Astrocyte (in vitro differentiated cells and primary cell): ENCODE results near the gene VIPR2. TPM values are rescaled to one million over a fixed set of nuclear protein-coding genes. Genes with fewer than 3 reads are reported as not detected.

Source experiments
- DNase-seq: peaks from one replicate; pipeline ENCODE4 v3.0.0-alpha.2; 2010; ENCODE audit warnings: low read depth
- FAIRE-seq: peaks from 2 replicates; lab custom pipeline; 2011; peaks lifted over from hg19 to GRCh38; lab: Jason Lieb, UNC
- H2AFZ ChIP-seq: 2 replicates; pipeline ENCODE4 v1.6.0; 2012; ENCODE audit warnings: low read depth, low read length, inconsistent platforms
- H3K27ac ChIP-seq: 2 replicates; pipeline ENCODE4 v1.5.1; 2011; ENCODE audit warnings: low read depth, low read length, inconsistent platforms
- H3K27me3 ChIP-seq: 2 replicates; pipeline ENCODE4 v1.6.0; 2011; ENCODE audit warnings: low read length, inconsistent platforms; ENCODE audit not compliant: insufficient read depth
- H3K36me3 ChIP-seq: 2 replicates; pipeline ENCODE4 v1.5.1; 2011; ENCODE audit warnings: low read length, inconsistent platforms; ENCODE audit not compliant: insufficient read depth
- H3K4me1 ChIP-seq: 2 replicates; pipeline ENCODE4 v1.5.1; 2011; ENCODE audit warnings: low read length, inconsistent platforms; ENCODE audit not compliant: insufficient read depth
- H3K4me2 ChIP-seq: 2 replicates; pipeline ENCODE4 v1.6.0; 2012; ENCODE audit warnings: low read length, inconsistent platforms
- H3K4me3 ChIP-seq: 2 replicates; pipeline ENCODE4 v1.5.1; 2011; ENCODE audit warnings: low read depth, mild to moderate bottlenecking, low read length, inconsistent platforms; ENCODE audit not compliant: insufficient read depth
- H3K79me2 ChIP-seq: 2 replicates; pipeline ENCODE4 v1.6.0; 2012; ENCODE audit warnings: mild to moderate bottlenecking, low read length, inconsistent platforms; ENCODE audit not compliant: insufficient read depth
- H3K9ac ChIP-seq: 2 replicates; pipeline ENCODE4 v1.6.0; 2012; ENCODE audit warnings: mild to moderate bottlenecking, low read length, inconsistent platforms
- H3K9me3 ChIP-seq: 2 replicates; pipeline ENCODE4 v1.5.1; 2012; ENCODE audit warnings: low read depth, mild to moderate bottlenecking, low read length, inconsistent platforms; ENCODE audit not compliant: insufficient read depth
- H4K20me1 ChIP-seq: 2 replicates; pipeline ENCODE4 v1.6.0; 2012; ENCODE audit warnings: low read length, inconsistent platforms; ENCODE audit not compliant: insufficient read depth
- H3K27ac Mint-ChIP-seq: one replicate; pipeline ENCODE4 v1.8.0; 2021; ENCODE audit warnings: mild to moderate bottlenecking, mixed read lengths; ENCODE audit not compliant: unreplicated experiment
- H3K27me3 Mint-ChIP-seq: one replicate; pipeline ENCODE4 v1.8.0; 2021; ENCODE audit warnings: low read depth, mixed read lengths; ENCODE audit not compliant: unreplicated experiment
- H3K36me3 Mint-ChIP-seq: one replicate; pipeline ENCODE4 v1.8.0; 2021; ENCODE audit warnings: low read depth, mixed read lengths; ENCODE audit not compliant: unreplicated experiment
- H3K4me1 Mint-ChIP-seq: one replicate; pipeline ENCODE4 v1.8.0; 2021; ENCODE audit warnings: low read depth, mixed read lengths; ENCODE audit not compliant: unreplicated experiment
- H3K4me3 Mint-ChIP-seq: one replicate; pipeline ENCODE4 v1.8.0; 2021; ENCODE audit warnings: mild to moderate bottlenecking, moderate library complexity, mixed read lengths; ENCODE audit not compliant: unreplicated experiment
- H3K9me3 Mint-ChIP-seq: one replicate; pipeline ENCODE4 v1.8.0; 2021; ENCODE audit warnings: mild to moderate bottlenecking, mixed read lengths; ENCODE audit not compliant: unreplicated experiment
- EZH2 ChIP-seq: IDR thresholded peaks from 2 replicates; pipeline ENCODE4 v1.6.1; 2012; ENCODE audit warnings: mild to moderate bottlenecking, low read length, inconsistent platforms; ENCODE audit not compliant: insufficient read depth
- total RNA-seq: library from RNA; stranded (reverse); gene quantifications from 2 replicates; pipeline ENCODE4 v1.2.1, GENCODE V29; 2021
- TF ChIP-seq, protein P1 (sequence below): IDR thresholded peaks from 2 replicates; pipeline ENCODE4 v1.5.1; 2011; ENCODE audit warnings: low read depth, mild to moderate bottlenecking, inconsistent platforms, low read length, moderate library complexity; ENCODE audit not compliant: insufficient read depth

The VIPR2 gene
- total RNA-seq, 1 donor from 2014 or later, result 0.68 TPM

DNA sequence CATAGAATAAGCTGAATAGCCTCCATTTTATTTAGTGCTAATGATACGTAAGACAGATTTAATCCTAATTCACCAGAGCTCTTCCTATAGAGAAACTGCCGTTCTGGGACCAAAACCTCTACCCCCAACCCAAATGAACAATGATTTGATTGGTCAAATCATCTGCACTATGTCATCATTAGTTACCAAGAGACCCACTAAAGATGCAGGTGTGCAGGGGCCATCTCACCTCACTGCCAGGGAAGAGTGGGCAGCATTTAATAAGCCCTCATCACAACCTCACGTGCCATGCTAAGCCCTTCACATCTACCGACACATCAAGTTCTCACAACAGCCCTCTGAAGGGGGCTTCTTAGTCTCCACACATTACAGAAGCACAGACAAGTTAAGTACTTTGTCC lies 87.0 kb downstream of the VIPR2 start:
- no peak for FAIRE-seq

DNA sequence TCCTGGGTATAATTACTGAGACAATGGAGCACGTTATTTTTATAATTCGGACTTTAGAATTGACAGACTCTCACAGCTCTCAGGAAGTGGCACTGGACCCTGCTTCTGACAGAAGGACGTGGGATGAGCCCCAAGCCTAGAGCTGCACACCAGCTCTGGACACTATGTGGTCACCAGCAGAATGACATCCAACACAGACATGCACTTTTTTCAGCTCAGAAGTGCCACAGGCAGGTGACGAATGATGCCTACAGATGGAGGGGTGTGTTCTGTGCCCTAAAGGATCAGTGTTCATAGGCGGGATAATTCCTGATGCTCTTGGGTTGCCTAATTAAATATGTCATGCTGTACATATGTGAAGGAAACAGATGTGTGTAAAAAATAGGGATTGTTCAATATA lies 87.9 kb downstream of the VIPR2 start:
- H3K4me1 Mint-ChIP-seq, result no peaks in the 10 kb centered on the region
- FAIRE-seq, result no peak
- Histone ChIP-seq H3K9me3 (peaks cover 8% of the 10 kb centered on the region), H3K4me1 (no peaks in the 10 kb centered on the region), H3K4me2 (no peak overlapping the region), H4K20me1 (no peaks in the 10 kb centered on the region), H2AFZ (no peak overlapping the region), H3K27me3 (no peaks in the 10 kb centered on the region), H3K79me2 (no peaks in the 10 kb centered on the region), H3K36me3 (no peaks in the 10 kb centered on the region), H3K9ac (no peak overlapping the region), H3K4me3 (no peak overlapping the region), H3K27ac (no peak overlapping the region)
- TF ChIP-seq, protein P1, sequence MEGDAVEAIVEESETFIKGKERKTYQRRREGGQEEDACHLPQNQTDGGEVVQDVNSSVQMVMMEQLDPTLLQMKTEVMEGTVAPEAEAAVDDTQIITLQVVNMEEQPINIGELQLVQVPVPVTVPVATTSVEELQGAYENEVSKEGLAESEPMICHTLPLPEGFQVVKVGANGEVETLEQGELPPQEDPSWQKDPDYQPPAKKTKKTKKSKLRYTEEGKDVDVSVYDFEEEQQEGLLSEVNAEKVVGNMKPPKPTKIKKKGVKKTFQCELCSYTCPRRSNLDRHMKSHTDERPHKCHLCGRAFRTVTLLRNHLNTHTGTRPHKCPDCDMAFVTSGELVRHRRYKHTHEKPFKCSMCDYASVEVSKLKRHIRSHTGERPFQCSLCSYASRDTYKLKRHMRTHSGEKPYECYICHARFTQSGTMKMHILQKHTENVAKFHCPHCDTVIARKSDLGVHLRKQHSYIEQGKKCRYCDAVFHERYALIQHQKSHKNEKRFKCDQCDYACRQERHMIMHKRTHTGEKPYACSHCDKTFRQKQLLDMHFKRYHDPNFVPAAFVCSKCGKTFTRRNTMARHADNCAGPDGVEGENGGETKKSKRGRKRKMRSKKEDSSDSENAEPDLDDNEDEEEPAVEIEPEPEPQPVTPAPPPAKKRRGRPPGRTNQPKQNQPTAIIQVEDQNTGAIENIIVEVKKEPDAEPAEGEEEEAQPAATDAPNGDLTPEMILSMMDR, result no peak
- TF ChIP-seq EZH2, result no peak
- H3K36me3 Mint-ChIP-seq, result no peaks in the 10 kb centered on the region
- H3K27me3 Mint-ChIP-seq, result peaks cover 3% of the 10 kb centered on the region
- H3K27ac Mint-ChIP-seq, result no peak overlapping the region
- no peak for DNase-seq
- no peaks in the 10 kb centered on the region for H3K9me3 Mint-ChIP-seq
- no peak overlapping the region for H3K4me3 Mint-ChIP-seq

More for the DNA sequence above, 87.0 kb downstream of the VIPR2 start:
- no peak overlapping the region for H3K27ac ChIP-seq
- no peaks in the 10 kb centered on the region for H3K36me3 ChIP-seq
- H3K4me3 ChIP-seq, result no peak overlapping the region
- H3K9me3 ChIP-seq, result peaks cover 8% of the 10 kb centered on the region
- H3K4me1 Mint-ChIP-seq, result no peaks in the 10 kb centered on the region
- no peaks in the 10 kb centered on the region for H3K36me3 Mint-ChIP-seq
- no peak overlapping the region for H3K27ac Mint-ChIP-seq
- peaks cover 3% of the 10 kb centered on the region for H3K27me3 Mint-ChIP-seq
- H3K9ac ChIP-seq, result no peak overlapping the region
- H2AFZ ChIP-seq, result no peak overlapping the region
- no peak overlapping the region for H3K4me3 Mint-ChIP-seq
- DNase-seq, result no peak
- H3K9me3 Mint-ChIP-seq, result no peaks in the 10 kb centered on the region
- TF ChIP-seq, protein P1, result no peak
- no peak for TF ChIP-seq EZH2
- no peaks in the 10 kb centered on the region for H3K4me1 ChIP-seq
- H3K4me2 ChIP-seq, result no peak overlapping the region
- H4K20me1 ChIP-seq, result no peaks in the 10 kb centered on the region
- no peaks in the 10 kb centered on the region for H3K79me2 ChIP-seq
- no peaks in the 10 kb centered on the region for H3K27me3 ChIP-seq

DNA sequence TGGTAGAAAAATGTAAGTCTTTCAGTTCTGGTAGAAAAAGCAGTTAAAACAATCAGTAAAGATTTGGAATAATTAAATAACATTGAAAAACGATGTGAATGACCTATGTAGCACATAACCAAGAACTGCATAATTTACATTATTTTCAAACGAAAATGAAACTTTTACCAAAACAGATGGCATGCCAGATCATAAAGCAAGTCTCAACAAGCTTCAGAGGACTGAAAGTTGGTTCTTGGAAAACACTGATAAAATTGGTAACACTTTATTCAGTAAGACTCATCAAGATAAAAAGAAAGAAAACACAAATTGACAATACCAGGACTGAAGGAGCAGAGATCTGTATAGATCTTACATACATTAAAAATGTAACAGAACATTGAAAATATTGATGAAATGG lies 92.8 kb downstream of the VIPR2 start:
- Mint-ChIP-seq H3K9me3 (no peaks in the 10 kb centered on the region), H3K27ac (no peak overlapping the region), H3K4me3 (no peak overlapping the region), H3K27me3 (peaks cover 4% of the 10 kb centered on the region), H3K4me1 (no peaks in the 10 kb centered on the region), H3K36me3 (no peaks in the 10 kb centered on the region)
- no peaks in the 10 kb centered on the region for H3K27me3 ChIP-seq
- H3K4me1 ChIP-seq, result no peaks in the 10 kb centered on the region
- no peak overlapping the region for H3K4me3 ChIP-seq
- no peaks in the 10 kb centered on the region for H3K36me3 ChIP-seq
- TF ChIP-seq EZH2, result no peak
- TF ChIP-seq, protein P1, result no peak
- no peaks in the 10 kb centered on the region for H3K79me2 ChIP-seq
- no peaks in the 10 kb centered on the region for H4K20me1 ChIP-seq
- DNase-seq, result no peak
- H3K9me3 ChIP-seq, result no peaks in the 10 kb centered on the region
- no peak for FAIRE-seq
- H3K9ac ChIP-seq, result no peak overlapping the region
- no peak overlapping the region for H3K4me2 ChIP-seq
- no peak overlapping the region for H3K27ac ChIP-seq
- H2AFZ ChIP-seq, result no peak overlapping the region
